NCI-H2029 treated with DMSO at 0.1 percent for 48 hours (cell line): ENCODE measurements around the gene FST.

Experiments
- DNase-seq: peaks from one replicate; lab custom pipeline; 2025; lab: John Stamatoyannopoulos, UW

The FST gene, protein sequence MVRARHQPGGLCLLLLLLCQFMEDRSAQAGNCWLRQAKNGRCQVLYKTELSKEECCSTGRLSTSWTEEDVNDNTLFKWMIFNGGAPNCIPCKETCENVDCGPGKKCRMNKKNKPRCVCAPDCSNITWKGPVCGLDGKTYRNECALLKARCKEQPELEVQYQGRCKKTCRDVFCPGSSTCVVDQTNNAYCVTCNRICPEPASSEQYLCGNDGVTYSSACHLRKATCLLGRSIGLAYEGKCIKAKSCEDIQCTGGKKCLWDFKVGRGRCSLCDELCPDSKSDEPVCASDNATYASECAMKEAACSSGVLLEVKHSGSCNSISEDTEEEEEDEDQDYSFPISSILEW

GRCh38 chr5:53480416-53481158, at the start of gene FST:
TSS of gene FST (plus strand) at chr5:53480629. CDS start at chr5:53480792, 163 bp downstream.
- DNase-seq: peak; percentile 47

DNA sequence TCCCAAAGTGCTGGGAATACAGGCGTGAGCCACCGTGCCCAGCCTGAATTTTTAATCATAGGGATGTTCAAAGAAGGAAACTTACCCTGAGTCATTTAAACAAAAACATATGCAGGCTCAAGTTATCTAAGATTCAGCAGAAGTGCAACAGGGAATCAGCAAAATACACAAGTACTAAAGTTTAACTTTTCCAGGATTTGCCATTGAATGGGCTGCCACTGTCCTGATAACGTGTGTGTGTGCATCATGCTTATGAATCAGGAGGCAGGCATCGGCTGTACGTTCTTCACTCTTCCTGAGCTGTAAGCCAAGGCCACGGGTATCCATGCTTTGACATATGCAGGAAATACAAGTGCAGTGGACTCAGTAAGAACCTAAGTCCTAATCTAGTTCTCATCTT, 48.8 kb upstream of the FST start:
- no peak for DNase-seq

GRCh38 chr5:53433026-53433425, 47.4 kb upstream of the FST start:
- DNase-seq: no peak

GRCh38 chr5:53434541-53434940, 45.9 kb upstream of the FST start:
- no peak for DNase-seq

- no peak for DNase-seq
These were observed 43.8 kb upstream of the FST start for GRCh38 chr5:53436480-53437191.

GRCh38 chr5:53438079-53438478, 42.4 kb upstream of the FST start:
- DNase-seq: no peak

- no peak for DNase-seq
These were observed 41.6 kb upstream of the FST start for GRCh38 chr5:53438486-53439472.

- DNase-seq: no peak
These were observed 37.5 kb upstream of the FST start for GRCh38 chr5:53442961-53443360.

- DNase-seq: no peak
These were observed 34.9 kb upstream of the FST start for GRCh38 chr5:53445569-53445968.

DNA sequence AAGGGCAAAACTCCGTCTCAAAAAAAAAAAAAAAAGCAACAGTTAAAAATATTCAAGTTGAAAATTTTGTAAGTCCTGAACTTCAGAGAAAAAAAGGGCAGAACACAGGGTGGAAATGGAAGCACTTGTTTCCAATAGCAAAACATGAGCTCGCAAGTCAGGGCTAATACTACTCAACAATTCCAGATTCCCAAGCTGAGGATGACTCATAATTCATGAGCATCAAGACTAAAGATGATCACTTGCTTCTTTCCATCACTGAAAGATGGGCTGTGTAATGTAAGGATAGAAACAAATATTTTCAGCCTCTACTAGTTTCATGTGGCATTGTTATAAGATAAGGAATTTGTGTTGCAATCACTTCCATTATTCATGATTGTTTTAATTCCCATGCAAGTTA, 33.5 kb upstream of the FST start:
- no peak for DNase-seq

GRCh38 chr5:53448851-53449250, 31.6 kb upstream of the FST start:
- DNase-seq: no peak

- no peak for DNase-seq
These were observed 26.3 kb upstream of the FST start for GRCh38 chr5:53453898-53454718.

- DNase-seq: no peak
These were observed 25.8 kb upstream of the FST start for GRCh38 chr5:53454719-53455000.

DNA sequence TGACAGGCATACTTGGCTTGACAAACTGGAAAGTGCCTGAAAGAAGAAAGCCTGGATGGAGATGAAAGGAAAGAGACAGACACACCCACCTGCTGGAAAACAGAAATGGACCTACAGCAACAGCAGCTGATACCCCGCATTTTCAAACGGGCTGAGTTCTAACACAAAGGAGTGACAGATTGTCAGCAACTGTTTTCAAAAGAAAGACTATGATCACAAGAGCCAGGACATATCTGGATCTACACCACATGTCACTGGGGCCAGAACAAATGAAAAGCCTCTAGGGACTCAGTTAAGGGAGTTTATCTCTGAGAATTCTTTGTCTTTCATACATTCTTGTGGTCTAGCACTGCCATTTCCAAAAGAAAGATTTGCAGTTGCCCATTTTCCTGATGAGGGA, 24.1 kb upstream of the FST start:
- DNase-seq: no peak

DNA sequence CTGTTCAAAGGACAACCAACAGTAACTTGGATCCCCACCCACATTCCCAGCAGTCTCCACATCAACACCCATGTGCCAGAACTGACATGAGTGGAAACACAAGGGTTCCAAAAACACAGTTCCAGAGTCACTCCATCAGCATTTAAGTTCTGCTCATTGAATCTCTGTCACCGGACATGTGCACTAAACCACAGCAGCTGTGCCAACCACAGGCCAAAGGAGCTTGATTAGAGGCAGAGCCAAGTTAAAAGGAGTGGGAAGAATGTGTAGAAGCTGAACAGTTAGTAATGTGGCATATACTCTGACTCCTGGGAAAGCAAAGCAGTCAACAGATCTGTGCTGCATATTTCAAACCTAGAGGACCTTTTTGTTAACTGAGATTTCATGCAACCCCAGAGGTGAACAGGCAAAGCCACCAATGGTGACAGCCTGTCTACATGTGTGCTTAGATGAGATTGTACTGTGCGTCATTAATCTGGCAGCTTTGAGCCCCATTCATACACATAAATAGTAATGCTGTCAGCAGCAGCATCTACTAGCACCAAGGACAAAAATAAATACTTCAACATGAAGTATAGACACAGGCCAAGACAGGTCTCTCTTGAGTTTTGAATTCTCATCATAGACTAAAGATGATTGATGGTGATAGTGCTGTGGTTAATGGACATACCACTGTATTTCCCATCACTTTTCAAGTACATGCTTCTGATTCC, 16.4 kb upstream of the FST start:
- DNase-seq: no peak

DNA sequence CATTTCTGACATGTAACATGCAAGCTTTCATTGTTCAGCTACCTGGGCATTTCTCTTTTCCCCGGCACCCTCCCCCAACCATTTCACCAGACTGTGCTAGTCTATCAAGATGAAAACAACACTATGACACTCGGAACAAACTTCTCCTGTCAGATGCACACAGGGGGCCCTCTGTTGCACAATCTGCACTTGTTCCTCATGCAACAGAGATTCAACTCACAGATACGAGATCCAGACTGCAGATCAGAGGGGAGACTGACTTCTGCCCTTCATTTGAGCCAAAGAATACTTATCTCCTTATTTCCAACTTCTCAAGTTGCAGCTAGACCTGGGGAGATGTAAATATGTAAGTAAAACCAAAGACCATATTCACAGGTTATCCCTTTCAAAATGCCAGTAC, 15.7 kb upstream of the FST start:
- no peak for DNase-seq

DNA sequence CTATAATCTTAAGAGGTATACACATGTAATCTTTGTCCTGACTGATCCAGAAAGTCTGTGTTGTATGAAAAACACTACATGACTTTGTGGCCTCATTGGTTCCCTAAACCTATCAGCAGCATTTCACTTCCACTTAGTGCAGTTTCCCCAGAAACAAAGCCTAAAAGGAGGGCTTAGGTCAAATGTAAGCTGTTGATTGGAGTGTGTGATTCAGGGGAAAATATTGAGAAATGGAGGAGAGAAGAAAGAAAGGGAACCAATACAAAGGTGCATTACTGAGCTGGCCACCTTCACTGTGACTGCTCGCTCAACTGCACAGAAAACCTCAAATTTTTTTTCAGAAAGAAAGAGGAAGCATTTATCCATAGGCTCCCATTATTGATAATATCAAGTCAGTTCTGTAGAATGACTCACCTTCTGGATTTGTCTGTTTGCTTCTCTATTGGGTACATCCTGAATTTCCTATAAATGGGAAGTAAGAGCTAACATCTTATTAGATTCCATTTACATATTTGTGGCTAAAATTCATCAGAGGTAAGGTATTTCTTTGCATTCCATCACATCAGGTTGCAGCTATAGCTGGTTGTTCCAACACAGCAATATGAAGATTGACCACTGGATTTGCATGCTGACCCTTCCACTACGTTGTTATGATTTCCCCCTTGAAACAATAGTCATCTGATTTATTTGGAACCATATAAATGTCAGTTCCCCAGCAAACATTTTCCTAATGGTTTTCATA, 10.3 kb upstream of the FST start:
- DNase-seq: no peak

DNA sequence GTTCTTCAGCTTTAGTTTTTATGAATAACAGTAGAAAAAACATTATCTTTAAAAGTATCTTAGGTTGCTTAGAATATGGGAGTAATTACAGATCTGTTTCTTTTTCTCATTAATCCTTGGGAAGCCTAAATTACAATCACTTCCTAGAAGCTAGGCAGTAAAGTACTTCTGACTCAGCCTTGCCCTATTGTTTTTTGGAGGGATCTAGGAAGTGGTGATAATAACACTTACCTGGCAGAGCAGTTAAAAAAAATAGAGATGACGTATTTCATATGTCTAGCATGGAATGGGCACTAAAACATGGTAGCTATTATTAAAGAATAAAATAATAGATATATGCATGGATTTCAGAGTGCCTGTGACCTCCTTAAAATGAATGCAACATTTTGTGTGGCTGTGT, 8.2 kb upstream of the FST start:
- no peak for DNase-seq

DNA sequence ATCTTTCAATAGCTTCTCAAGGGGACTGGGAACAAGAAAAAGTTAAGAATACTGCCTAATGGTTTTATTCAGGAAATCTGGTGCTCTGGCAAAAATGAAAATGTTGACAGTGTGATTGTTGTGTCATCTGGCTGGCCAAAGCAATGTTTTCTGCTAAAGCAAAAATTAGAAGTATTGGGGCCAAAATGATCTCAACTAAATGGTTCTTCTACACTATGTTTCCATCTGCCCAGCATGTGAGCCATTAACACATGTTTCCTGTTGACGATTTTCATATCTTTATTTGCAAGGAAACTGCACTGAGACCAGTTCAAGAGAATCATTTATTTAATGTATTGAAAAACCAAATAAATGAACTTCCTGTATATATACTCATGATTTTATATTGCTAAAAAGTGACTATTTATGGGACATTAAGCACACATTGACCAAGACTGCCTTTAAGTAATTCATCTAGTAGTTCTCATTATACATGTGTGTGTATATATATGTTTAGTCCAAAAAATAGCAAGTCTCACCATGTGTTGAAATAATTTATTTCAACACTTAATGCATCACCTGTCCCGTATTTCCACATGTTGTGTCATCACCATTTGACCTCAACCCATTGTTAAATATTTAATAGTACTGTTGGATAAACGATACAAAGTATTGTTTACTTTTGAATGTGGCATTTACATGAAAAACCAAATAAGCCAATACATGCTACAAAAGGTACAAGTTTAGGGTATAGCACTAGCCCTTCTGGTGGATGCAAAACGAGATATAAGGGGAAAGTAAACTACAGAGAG, 7.5 kb upstream of the FST start:
- DNase-seq: no peak
